ENCODE measurements around the gene MAP3K21.

GRCh38 chr1:233354983-233355382, 27.5 kb downstream of the MAP3K21 start:
- TF ChIP-seq, protein P1, sequence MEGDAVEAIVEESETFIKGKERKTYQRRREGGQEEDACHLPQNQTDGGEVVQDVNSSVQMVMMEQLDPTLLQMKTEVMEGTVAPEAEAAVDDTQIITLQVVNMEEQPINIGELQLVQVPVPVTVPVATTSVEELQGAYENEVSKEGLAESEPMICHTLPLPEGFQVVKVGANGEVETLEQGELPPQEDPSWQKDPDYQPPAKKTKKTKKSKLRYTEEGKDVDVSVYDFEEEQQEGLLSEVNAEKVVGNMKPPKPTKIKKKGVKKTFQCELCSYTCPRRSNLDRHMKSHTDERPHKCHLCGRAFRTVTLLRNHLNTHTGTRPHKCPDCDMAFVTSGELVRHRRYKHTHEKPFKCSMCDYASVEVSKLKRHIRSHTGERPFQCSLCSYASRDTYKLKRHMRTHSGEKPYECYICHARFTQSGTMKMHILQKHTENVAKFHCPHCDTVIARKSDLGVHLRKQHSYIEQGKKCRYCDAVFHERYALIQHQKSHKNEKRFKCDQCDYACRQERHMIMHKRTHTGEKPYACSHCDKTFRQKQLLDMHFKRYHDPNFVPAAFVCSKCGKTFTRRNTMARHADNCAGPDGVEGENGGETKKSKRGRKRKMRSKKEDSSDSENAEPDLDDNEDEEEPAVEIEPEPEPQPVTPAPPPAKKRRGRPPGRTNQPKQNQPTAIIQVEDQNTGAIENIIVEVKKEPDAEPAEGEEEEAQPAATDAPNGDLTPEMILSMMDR (IDR thresholded peaks at IDR 0.05), result no peak
- TF ChIP-seq POLR2A (IDR thresholded peaks at IDR 0.05), result no peak

Data from thyroid gland (tissue), 4 donors.